NK-92 (cell line): ENCODE measurements around the gene WBP1L.
"Not testable (repeated sequence)": the region's sequence is repeated elsewhere in the genome, so short reads cannot be mapped to it uniquely, and the experiment has no call there.

ENCODE experiments used
- DNase-seq: peaks from one replicate; lab custom pipeline; 2025; ENCODE audit not compliant: unreplicated experiment; lab: John Stamatoyannopoulos, UW

Gene WBP1L

DNA sequence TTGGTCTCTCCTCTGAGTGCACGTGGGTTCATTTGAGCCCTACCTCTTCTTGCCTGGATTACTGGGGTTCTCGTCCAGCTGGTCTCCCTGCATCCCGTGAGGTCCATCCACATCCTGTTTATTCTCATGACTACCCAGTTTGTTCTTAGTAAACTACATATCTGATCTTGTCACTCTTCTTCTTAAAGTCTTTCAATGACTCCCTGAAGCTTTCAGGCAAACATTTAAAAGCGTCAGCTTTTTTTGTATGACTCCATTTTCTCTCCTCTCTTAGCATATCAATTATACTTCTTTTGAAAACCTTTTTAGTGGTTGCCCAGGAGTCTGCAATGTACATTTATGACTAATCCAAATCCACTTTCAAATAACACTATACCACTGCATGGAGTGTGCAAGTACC lies 21.8 kb upstream of the WBP1L start:
- no peak for DNase-seq

DNA sequence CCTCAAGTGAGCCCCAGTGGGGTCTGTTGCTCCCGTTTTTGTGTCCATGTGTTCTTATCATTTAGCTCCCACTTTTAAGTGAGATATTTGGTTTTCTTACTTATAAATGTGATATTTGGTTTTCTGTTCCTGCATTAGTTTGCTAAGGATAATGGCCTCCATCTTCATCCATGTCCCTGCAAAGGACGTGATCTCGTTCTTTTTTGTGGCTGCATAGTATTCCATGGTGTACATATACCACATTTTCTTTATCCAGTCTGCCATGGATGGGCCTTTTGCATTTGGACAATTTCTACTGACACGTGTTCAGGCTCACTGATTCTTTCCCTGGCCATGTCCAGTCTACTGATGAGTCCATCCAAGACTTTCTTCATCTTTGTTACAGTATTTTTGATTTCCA lies 19.8 kb upstream of the WBP1L start:
- DNase-seq = no peak

DNA sequence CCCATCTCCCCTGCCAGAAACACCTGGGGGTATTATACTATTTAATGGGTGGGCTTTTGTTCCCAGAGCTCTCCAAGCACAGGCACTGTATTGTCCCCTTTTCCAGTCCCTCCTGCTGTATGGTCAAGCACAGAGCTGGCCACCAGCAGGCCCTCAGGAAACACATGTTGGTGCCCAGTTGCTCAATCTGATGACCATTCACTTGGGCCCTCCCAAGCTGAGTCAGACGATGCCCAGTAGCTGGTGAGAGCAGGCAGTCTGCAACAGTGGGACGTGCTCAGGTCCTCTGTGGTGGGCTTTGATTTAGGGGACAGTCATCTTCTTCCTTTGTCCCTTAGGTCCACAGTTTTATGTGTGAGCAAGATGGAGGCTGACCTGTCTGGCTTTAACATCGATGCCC lies 17.5 kb upstream of the WBP1L start:
- no peak for DNase-seq

DNA sequence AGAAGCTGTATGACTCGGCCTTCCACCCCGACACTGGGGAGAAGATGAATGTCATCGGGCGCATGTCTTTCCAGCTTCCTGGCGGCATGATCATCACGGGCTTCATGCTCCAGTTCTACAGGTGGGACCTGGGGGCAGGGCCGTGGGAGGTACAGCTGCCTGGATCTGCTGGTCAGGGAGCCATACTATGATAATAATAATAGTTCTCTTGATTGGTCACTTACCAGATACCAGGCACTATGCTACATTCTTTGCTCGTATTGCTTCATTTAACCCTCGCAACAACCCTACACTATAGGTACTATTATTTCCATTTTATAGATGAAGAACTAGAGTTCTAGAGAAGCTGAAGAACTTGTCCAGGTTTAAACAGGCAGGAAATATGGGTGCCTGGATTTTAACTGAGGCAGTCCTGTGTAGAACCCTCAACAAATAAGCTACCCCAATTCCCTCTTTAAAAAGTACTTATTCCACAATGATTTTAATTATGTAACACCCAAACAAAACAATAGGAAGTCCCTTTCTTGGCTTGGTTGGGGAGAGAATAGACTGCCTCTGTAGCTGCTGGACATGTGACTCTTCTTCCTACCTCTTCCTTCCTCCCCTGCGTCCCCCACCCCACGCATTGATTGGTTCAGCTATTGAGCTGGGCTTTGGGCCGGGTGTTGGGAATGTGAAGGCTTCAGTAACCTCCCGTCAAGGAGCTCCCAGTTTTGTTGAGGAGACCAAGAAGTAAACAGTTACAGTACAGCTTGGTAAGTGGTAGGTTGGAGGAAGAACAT lies 16.5 kb upstream of the WBP1L start:
- DNase-seq = no peak

DNA sequence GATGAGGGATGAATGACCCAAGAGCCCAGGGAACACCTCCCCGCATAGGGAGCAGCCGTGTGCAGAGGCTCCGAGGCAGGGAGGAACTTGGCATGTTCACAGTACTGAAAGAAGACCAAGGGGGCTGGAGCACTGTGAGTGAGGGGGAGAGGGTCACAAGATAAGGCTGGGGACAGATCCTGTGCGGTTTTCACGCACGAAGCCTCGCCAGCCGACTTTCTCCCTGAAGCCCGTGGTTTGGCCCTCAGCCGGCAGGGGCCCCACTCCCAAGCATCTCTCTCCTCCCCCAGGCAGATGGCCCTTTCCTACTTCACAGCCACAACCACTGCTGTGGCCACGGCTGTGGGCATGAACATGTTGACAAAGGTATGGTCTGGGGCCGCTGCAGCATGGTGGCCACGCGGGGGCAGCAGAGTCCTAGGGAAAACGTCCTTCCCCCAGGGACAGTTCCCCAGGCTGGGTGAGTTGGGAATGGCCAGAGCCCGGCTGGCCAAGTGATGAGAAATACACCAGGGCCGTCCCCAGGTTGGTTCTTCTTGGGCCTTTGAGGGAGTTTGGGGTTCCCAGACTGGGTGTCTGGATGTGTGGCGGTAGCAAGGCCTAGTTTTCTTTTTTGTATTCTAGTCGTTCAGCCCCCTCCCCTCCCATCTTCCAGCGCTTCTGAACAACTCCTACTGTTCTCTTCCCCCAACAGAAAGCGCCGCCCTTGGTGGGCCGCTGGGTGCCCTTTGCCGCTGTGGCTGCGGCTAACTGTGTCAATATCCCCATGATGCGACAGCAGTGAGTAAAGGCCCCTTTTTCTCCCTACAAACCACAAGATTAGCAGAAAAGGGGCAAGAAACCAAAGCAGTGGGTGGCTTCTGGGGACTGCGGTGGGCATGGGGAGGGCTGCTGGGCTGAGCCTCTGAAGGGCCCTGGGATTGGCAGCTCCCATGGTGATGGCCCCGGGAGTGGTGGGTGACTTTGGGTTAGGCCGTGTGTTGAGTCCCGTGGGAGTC lies 14.4 kb upstream of the WBP1L start:
- no peak for DNase-seq

DNA sequence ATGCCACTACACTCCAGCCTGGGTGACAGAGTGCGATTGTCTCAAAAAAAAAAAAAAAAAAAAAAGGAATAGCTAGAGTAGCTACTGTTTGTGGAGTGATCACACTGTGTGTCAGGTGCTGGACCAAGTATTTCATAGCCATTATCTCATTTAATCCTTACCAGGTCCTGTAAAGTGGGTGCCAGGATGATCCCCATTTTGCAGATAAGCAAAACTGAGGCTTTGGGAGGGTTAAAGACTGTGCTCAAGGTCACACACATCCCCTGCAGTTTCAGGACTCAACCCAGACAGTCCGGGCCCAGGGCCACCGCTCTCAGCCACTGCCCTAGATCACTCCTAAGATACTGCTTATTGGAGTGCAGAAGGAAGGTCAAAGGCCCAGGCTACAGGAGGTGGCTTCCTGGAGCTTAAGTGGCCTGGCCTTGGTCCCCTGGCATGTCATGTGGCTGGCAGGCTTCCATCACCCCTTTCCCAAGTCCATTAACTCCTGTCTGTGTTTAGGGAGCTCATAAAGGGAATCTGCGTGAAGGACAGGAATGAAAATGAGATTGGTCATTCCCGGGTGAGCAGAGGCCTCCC lies 12.4 kb upstream of the WBP1L start:
- no peak for DNase-seq

DNA sequence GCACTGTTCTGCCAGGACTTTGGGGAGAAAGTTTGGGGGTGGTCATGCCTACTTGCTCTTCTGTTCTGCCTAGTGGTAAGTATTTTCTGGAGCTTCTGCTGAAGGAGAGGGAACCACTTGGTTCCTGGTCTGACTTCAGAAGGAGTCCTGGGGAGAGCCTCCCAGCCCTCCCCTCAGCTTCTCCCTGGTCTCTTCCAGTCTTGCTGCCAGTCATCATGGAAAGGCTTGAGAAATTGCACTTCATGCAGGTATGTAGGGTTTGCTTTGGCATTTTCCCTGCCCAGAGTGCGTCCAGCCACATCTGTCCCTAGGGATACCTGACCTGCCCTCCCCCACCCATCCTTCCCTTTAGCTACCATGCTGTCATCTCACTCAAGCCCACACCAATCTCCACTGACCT lies 11.1 kb upstream of the WBP1L start:
- no peak for DNase-seq

DNA sequence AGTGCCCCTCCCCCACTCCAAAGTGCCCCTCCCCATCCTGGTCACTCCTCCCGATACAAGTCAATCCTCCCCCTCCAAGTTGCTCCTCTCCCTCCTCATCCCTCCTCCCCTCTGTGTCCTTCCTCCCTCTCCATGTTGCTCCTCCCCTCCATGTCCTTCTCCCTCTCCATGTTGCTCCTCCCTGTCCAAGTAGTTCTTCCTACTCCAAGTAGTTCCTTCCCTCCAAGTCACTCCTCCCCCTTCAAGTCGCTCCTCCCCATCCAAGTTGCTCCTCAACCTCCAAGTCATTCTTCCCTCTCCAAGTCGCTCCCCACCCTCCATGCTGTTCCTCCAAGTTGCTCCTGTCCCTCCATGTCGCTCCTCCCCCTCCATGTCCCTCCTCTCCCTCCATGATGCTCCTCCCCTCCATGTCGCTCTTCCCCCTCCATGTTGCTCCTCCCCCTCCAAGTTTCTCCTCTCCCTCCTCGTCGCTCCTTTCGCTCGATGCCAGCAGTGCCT lies 8.6 kb upstream of the WBP1L start:
- DNase-seq = no peak

DNA sequence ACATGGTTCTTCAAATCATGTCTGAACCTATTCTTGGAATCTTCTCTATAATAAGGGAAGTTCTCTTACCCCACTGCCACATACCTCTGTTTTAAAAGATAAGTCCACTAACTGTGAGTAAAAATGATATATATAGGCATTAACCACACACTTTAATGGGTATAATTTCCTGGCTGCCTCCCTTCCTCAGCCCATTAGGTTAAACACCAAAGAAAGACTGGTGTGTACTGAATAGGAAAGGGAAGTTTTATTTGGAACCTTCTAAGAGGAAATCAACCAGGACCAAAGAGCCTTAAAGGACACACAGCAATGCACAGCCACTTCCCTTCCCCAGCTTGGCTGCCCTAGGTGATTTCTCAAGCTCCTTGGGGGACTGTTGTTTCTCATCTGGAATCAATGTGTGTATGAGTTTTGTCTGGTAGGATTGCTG lies 5.0 kb upstream of the WBP1L start:
- no peak for DNase-seq

DNA sequence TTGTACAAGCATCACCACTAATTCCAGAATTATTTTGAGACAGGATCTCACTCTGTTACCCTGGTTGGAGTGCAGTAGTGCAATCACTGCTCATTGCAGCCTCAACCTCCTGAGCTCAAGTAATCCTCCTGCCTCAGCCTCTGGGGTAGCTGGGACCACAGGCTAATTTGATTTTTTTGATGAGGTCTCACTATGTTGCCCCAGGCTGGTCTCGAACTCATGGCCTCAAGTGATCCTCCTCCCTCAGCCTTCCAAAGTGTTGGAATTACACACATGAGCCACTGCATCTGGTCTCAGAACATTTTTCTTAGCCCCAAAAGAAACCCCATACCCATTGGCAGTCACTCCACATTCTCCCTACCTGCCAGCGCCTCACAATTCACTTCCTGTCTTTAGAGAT lies 3.5 kb upstream of the WBP1L start:
- no peak for DNase-seq

DNA sequence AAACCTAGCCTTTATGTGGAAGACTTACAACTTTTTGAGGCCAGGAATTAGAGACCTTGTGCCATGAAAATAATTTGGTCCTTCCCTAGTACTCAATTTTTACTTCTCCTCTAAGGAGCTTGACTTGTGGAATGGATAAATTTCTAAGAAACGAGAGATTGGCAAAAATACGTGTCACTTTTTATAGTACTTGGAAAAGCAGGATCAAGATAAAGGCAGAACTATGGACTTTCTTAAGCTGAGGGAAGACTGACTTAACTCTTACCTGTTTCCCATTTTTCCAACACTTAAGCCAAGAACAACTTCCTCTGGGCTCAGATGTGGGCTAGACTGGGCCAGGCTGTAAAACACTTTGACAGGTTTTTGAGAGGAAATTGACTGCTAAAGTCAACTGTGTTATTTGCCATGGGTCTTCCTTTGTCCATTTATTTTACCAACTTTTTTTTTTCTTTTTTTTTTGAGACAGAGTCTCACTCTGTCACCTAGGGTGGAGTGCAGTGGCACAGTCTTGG lies 2.0 kb upstream of the WBP1L start:
- DNase-seq = no peak

DNA sequence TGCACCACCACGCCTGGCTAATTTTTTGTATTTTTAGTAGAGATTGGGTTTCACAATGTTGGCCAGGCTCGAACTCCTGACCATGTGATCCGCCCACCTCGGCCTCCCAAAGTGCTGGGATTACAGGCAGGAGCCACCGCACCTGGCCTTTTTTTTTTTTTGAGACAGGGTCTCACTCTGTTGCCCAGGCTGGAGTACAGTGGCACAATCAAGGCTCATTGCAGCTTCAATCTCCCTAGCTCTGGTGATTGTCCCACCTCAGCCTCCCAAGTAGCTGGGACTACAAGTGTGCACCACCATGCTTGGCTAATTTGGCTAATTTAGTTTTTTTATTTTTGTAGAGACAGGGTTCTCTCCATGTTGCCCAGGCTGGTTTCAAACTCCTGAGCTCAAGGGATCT lies 1.4 kb upstream of the WBP1L start:
- not testable (repeated sequence) for DNase-seq

DNA sequence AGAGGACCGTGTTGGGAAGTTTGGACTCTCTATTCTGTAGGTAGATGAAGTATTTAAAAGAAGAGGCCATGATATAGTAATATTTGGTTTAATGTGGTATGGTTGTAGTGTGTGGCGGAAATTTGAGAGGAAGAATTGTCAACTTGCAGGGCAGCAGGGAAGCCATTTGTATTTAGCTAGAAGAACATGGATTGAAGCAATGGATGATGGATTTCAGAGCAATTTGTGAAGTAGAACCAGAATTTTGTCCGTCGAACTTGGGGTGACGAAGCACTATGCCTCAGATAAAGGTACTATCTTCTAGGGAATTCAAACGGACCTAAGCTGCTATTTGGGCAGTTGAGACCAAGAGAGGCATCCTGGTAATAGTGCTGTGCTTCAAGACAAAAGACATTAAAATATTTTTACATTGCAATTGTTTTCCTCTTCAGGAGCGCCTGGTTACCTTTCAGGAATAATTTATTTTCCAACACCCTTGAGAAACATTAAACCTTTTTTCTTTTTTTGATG lies 615 bp upstream of the WBP1L start:
- no peak for DNase-seq

DNA sequence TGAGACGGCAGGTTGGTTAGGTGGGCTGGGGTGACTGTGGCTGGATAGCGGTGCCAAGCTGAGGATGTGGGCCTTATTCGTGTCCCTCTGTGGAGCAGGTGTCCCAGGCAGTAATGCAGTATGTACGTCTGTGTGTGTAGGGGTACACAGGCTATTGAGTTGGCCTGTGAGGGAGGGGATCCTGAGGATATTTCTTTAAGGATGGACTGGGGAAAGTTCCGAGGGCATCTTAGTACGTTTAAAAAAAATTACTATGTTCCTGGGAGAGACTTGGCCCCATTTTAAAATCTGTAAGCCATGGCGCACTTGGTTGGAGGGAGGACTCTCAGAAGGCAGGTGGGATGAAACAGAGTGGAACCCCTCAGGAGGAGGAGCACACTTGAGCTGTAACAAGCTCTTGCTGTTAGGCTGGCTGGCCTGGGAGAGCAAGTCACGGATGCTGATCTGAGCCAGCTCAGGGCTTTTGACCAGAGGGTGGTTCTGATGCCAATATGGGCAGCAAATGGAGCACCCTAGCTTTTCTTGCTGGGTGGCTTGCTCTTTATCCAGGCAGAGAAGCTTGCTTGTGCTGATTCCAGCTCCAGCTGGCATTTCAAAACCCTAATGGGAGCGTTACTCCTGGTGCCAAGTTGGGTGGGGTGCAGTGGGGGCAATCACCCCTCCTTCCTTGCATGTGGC lies 765 bp downstream of the WBP1L start:
- DNase-seq = no peak

DNA sequence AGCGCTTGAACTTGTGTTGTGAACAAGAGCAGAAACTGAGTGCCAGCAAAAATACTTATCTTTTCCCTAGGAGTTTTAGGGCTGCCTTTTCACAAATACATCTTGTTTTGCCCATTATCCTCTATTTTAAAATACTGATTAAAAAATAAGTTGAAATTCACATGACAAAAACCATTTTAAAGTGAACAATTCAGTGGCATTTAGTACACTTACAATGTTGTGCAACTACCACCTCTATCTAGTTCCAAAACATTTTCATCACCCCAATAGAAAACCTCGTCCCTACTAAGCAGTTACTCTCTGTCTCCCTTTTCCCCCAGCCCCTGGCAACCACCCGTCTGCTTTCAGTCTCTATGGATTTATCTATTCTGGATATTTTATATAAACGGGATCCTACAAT lies 1.4 kb downstream of the WBP1L start:
- no peak for DNase-seq

DNA sequence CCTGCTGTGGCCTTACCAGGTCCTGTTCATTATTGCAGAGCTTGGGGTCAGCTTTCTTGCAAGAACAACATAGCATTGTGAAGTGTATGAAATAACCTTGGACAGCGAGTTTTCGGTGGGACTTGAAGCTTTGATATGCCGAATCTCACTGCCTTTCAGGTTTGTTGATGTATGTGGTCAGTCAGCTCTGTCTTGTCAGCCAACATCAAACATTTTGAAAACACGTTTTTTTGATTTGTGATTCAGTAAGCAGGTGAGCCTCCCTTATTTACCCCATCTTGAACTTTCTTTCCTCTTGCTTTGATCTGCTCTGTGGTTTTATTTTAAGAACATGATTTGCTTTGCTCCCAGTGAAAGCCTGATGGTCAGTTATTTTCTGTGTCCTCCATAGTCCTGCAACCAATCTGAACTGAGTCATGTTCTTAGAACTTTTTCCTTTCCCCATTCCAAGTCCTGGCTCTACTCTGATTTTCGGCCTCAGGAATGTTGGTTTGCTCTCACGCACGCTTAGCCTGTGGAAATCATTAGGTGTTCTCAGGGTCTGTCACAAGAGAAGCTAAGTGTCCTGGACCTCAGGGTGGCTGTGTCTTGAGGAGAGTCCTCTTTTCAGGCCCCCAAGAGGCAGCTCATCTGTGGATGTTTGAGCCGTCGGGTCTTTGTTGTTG lies 8.7 kb downstream of the WBP1L start:
- DNase-seq = no peak

DNA sequence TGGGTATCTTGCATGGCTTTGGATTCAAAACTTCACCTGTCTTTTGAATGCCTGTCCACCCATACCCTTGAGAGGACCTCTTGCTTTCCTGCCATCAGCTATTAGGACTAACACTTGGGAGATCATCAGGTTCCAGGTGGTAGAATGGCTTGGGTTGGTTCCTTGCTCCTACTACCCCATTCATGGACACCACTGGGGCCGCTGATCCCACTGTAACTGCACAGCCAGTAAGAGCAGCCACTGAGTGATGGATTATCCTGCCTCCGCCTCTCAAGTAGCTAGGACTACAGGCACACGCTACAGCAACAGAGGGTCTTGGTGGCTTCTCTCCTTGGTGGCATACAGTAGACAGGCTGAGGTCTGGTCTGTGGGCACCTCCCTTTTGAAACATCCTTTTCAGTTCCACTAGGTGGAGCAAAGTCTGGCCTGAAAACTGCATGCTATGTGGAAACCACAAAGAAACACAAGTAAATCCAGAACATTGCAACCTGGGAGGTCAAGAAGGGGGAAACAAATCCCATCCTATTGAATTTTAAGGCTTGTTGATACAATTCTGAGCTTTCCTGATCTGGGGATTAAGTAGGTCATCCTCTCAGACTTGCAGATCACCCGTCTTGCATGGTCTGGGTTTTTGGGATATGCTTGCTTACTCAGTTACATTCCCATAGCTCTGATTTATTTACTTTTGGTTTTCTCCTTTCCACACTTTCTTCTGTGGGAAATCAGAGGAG lies 9.4 kb downstream of the WBP1L start:
- no peak for DNase-seq

DNA sequence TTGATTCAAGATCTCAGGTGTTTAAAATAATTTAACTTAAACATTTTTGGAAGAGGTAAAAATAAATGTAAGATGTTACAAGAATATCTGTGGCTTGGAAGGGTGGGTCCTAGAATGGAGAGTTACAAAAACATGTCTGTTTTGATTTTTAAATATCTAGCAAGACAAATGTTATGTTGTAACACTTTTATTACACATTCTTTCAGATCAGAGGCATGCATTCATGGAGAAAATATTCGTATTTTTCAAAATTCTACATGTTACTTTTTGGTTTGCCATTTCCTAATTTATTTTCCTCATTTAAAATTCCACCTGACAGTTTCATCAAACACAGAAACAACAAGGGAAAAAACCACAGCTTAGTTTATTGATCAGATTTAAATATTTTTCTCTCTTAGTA lies 10.0 kb downstream of the WBP1L start:
- DNase-seq = no peak

DNA sequence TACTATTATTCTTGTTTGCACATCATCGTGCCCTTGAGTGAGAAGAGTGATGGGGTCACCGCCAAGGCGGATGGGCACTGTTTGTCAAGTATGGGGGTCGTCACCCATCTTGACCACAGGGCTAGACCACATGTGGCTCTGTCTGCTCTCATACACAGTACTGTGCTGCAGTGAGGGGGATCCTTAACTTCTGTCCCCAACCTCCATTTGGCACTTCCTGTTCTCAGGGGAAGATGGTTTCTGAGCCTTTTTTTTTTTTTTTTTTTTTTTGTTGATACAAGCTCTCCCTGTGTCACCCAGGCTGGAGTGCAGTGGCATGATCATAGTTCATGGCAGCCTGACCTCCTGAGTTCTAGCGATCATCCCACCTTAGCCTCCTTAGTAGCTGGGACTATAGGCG lies 13.6 kb downstream of the WBP1L start:
- no peak for DNase-seq
